ENCODE results near the gene LIN54.

The LIN54 gene

GRCh38 chr4:82889287-82889686, 121.3 kb downstream of the LIN54 start:
- no peak for DNase-seq

- no peak for DNase-seq
Measured at GRCh38 chr4:82886147-82886942, 124.3 kb downstream of the LIN54 start.

GRCh38 chr4:82885410-82885809, 125.2 kb downstream of the LIN54 start:
- DNase-seq: no peak
